Endometrial microvascular endothelial cells (primary cell): ENCODE data around the gene LRRC56. TPM values are rescaled to one million over a fixed set of nuclear protein-coding genes. Genes with fewer than 3 reads are reported as not detected.

Experiments used
- in situ Hi-C: cut with HindIII; loops from 2 replicates; pipeline ENCODE4 v1.10.0; 2017; ENCODE audit warnings: low sequenced_read_pairs, low pct_unique_long_range_greater_than_20kb; ENCODE audit errors: inconsistent ontology term
- total RNA-seq: library from RNA; depleted of rRNA; stranded (reverse); fragments of >200 nt; gene quantifications from one replicate; pipeline ENCODE4 v1.2.3, GENCODE V29; 2015; ENCODE audit errors: inconsistent ontology term

The LRRC56 gene, protein sequence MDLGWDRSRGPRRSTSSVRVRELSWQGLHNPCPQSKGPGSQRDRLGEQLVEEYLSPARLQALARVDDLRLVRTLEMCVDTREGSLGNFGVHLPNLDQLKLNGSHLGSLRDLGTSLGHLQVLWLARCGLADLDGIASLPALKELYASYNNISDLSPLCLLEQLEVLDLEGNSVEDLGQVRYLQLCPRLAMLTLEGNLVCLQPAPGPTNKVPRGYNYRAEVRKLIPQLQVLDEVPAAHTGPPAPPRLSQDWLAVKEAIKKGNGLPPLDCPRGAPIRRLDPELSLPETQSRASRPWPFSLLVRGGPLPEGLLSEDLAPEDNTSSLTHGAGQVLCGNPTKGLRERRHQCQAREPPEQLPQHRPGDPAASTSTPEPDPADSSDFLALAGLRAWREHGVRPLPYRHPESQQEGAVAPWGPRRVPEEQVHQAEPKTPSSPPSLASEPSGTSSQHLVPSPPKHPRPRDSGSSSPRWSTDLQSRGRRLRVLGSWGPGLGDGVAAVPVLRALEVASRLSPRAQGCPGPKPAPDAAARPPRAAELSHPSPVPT
- total RNA-seq, result not detected

DNA sequence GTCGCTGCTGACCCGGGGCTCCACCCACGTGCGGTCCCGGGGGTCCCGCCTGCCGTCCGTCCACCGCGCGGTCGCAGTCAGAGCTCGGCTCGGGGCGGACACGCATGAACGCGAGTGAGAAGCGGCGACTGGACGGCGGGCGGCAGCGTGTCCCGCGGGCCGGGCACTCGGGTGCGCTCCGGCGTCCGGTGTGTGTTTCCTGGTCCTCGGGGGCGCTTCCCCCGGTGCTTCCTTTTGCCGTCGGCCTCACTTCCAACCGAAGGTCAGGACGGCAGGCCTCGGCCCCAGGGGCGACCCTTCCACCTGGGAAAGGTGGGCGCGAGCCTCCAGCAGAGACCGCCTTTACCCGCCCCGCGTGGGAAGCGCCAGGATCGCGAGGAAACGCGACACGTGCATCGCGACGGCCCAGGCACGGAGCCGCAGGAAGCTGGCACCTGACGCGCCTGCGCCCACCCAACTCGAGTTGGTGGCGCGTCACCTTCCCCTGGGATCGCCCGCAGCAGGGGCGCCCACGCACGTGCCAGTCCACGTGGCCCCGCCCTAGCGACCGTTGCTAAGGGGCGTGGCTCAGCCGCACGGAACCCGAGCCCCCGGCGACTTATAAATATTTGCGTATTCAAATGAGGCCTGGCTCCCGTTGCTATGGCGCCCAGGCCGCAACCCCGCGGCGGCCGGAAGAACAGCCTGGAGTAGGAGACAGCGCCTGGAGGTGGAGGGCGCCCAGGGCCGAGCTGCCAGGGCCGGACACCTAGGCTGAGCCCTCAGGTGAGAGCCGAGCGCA lies at the start of gene LRRC56:
LRRC56 (plus strand) TSS at position 687 of the 781 bp plus-strand sequence. CDS start 3,158 bp downstream, outside the sequence.
- in situ Hi-C loops, result no loop called here

DNA sequence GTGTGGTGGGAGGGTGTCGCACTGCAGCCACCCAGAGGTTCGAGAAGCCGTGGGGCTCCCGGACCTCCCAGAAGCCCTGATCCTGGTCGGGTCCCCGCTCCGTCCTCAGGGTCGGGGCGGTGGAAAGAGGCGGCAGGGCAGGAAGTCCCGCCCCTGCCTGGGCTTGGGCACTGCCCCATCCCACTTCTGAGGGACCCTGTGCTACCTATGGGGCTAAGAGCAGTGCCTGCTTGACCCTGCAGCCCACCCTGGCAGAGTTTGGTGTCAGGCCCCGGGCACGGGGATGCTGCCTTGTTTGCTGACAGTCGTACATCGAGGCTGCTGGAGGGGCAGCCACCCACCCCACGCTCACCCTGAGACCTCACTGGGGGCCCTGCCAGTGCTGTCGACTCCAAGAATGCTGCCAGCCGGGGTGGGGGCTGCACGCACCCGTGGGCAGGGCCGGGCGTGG lies 49.7 kb upstream of the LRRC56 start:
- in situ Hi-C loops, result no loop called here

DNA sequence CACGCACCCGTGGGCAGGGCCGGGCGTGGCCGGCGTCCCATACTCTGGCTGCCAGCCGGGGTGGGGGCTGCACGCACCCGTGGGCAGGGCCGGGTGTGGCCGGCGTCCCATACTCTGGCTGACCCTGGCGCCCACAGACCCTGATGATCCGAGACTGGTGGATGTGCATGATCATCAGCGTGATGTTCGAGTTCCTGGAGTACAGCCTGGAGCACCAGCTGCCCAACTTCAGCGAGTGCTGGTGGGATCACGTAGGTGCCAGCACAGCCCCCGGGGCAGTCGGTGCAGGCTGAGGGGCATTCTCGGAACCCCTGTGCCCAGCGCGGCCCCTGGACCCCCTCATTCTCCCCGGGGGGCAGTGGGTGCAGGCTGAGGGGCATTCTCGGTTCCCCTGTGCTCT lies 49.3 kb upstream of the LRRC56 start:
- in situ Hi-C loops, result no loop called here

DNA sequence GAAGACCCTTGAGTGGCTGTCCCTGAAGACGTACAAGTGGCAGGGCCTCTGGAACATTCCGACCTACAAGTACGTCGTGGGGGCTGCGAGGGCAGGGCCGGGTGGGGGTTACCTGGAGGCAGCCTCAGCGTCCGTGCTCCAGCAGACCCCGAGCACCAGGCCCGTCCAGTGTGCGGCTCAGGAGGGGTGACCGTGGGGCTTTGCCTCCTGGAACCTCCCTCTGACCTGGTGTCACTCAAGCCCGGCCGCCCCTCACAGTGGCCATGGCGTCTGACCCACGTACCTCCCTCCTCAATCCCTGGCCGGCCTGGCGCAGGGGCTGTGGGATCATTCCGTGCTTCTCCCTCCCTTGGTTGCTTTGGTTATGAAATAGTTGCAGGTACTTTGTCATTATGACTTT lies 48.7 kb upstream of the LRRC56 start:
- in situ Hi-C loops, result no loop called here

DNA sequence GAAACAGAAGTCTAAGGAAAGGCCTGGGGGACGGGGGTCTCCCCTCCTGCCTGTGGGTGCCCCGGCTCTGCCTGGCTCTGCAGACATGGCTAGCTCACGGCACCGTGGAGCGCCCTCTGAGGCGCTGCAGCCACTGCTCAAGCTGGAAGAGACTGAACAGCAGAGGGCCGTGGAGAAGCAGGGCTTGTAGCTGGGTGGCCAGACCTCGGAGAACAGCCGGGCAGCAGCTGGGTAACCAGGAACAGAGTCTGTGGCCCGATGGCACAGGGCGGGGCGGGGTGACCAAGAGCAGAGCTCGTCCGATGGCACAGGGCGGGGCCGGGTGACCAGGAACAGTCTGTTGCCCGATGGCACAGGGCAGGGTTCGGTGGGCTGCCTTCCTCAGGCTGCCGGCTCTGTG lies 48.3 kb upstream of the LRRC56 start:
- in situ Hi-C loops, result no loop called here

DNA sequence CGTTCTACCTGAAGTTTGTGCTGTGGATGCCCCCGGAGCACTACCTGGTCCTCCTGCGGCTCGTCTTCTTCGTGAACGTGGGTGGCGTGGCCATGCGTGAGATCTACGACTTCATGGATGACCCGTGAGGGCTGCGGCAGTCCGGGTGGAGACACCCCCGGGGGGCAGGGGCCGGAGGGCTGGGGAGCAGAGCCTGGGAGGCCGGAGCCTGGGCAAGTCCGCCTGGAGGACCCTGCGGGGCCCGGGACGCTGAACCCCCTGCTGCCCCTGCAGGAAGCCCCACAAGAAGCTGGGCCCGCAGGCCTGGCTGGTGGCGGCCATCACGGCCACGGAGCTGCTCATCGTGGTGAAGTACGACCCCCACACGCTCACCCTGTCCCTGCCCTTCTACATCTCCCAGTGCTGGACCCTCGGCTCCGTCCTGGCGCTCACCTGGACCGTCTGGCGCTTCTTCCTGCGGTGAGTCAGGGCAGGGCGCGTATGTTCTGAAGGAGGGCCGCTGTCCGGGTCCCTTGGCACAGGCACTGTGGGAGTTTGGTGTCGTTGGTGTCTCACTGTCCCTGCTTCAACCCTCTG lies 47.6 kb upstream of the LRRC56 start:
- in situ Hi-C loops, result no loop called here

DNA sequence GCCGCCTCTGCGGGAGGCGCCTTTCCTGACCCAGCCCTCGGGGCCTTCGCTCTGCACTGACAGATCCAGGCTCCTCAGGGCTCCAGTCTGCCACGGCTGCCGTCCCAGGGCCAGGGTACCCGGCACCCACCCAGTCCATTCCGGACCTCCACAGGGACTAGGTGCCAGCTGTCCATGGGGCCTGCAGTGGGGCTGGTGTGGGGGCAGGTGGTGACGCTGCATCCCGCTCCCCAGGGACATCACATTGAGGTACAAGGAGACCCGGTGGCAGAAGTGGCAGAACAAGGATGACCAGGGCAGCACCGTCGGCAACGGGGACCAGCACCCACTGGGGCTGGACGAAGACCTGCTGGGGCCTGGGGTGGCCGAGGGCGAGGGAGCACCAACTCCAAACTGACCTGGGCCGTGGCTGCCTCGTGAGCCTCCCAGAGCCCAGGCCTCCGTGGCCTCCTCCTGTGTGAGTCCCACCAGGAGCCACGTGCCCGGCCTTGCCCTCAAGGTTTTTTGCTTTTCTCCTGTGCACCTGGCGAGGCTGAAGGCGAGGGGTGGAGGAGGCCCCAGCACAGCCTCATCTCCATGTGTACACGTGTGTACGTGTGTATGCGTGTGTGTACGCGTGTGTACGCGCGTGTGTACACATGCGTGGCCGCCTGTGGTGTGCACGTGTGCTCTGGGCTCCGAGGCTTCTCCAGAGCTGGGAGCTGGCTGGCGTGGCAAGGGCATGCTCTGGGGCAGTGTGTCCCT lies 47.0 kb upstream of the LRRC56 start:
- in situ Hi-C loops, result no loop called here

DNA sequence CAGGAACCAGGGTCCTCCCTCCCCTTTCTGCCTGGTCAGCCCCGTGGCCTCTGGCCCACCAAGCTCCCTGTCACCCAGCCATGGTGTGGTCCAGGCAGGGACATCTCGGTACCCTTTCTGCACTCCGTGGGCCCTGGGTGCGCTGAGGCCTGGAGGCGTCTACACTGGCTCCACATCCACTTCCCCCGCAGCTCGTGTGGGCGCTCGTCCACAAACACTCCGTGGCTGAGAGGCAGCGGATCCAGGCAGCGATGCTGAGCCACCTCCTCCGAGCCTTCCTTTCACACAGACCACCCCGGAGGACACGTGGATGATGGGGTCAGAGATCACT lies 46.4 kb upstream of the LRRC56 start:
- in situ Hi-C loops, result no loop called here

DNA sequence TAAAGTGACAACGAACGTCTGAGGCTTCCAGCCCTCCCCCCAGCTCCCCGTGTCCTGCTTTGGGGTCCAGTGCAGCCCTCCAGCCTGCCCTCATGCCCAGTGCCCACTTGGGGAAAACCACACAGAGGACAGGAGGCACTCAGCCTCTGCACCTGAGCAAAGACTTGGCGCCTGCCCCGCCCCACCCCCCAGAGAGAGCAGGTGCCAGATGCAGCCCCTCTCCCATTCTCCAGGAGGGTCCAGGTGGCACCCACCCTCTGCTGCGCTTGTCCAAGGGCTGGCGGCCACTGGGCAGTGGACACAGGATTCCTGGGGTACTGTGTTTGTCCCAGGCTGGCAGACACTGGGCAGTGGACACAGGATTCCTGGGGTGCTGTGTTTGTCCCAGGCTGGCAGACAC lies 46.0 kb upstream of the LRRC56 start:
- in situ Hi-C loops, result no loop called here

DNA sequence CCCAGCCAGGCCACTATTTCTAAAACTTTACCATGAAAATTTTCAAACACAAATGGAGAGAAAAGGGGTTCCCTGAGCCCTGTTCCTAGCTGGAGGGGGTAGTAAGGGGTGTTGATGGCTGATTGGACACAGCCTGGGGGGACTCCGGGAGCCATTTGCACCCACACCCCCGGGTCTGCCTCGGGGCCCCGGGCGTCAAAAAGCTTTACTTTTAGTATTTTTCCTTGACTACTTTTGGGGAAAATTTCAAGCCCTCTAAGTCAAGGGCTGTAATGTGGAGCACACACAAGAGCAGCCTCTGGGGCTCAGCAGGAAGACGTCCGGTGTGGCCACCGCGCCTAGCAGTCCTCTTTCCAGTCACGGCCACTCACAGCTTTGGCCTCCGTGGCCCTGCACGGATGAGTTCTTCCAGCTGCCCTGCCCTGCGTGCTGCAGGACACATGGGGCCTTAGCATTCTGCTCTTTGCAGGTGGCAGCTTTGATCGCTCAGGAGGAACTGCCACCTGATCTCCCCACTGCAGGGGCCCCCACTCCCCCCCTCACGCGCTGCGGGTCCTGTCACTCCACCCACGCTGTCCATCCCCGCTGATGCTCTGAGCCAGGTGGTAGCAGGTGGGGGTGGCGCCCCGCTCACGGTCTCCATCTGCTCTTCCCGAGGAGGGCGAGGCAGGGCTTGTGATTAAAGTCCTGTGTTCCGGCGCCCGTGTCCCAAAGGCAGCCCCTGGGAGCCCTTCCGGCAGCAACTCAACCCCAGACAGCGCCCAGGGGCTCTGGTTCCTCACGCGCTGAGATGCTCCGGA lies 44.7 kb upstream of the LRRC56 start:
- in situ Hi-C loops, result no loop called here

DNA sequence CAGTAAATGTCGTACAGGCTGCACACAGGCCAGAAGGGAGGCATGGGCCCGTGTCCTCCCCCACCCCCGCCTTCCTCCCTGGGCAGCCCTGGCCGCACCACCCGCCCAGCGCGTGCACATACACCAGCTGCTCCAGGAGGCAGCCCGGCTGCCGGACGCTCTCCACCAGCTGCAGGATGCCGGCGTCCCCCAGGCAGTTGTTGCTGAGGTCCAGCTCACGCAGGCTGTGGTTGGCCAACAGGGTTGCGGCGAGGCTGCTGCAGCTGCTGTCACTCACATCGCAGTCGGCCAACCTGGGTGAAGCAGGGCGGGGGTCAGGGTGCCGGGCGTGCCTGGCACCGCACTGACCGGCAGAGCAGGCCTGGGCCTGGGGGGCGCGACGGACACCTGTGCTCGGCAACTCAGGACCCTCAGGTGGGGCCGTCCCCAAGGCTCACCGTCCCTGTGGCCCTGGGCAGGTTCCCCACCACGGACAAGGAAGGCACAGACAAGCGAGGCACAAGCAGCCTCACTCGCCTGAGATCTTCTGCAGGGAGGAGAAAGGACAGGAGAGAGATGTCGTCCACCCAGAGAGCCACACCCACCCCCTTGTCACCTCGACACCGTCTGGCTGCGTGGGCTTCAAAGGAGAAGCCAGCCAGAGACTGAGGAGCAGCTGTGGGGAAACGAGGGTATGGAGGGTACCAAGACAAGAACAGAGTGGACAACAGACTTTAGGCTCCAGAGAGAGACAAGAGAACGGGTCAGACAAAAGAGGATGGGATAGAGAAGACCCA lies 42.4 kb upstream of the LRRC56 start:
- in situ Hi-C loops, result no loop called here

DNA sequence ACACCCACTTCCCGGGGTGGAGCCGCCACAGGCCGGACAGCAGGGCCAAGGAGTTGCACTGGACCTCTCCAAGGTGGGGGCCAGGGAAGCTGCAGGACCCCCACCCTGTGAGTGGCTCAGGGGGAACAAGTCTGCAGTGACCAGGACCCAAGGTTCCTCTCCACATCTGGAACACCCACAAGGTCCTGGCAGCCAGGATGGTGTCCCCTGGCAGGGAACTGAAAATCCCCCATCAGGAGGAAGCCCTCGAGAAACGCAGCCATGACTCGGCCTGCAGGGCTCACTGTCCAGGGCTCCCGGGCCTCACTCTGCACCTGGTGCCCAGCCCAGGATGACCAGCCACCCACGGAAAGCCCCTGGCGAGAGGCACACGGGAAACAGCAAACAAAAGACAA lies 41.8 kb upstream of the LRRC56 start:
- in situ Hi-C loops, result no loop called here

DNA sequence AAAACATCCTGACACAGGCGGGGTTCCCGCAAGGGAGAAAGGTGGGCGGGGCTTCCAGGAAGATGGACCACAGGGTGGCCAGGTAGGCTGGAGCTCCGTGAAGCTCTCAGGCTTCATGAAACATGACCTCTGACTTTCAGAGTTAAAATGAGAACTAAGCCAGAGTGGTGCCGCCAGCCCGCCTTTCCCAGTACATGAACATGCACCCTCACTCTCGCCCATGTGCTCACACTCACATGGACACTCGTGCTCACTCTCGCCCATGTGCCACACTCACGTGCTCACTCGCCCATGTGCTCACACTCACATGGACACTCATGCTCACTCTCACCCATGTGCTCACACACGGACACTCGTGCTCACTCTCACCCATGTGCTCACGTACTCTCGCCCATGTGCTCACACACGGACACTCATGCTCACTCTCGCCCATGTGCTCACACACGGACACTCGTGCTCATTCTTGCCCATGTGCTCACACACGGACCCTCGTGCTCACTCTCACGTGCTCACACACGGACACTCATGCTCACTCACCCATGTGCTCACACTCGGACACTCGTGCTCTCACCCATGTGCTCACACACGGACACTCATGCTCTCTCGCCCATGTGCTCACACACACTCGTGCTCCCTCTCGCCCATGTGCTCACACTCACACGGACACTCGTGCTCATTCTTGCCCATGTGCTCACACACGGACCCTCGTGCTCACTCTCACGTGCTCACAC lies 40.3 kb upstream of the LRRC56 start:
- in situ Hi-C loops, result no loop called here

DNA sequence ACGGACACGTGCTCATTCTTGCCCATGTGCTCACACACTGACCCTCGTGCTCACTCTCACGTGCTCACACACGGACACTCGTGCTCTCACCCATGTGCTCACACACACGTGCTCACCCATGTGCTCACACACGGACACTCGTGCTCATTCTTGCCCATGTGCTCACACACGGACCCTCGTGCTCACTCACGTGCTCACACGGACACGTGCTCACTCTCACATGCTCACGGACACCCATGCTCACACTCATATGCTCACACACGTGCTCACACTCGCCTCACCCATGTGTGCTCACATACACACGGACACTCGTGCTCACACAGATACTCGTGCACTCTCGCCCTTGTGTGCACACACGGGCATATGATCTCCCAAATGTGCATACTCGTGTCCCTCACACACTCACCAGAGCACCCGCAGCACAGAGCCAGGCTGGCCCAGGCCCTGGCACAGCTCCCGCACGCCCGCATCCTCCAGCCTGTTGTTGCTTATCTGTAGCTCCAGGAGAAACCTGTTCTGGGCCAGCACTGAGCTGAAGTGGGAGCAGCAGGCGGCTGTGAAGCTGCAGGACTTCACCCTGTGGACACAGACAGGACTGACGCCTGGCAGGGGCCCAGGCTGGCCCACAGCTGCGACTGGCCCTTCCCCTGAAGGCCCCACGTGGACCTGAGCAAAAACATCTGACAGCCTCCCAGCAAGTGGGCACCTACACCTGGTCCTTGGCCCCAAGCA lies 39.6 kb upstream of the LRRC56 start:
- in situ Hi-C loops, result no loop called here

DNA sequence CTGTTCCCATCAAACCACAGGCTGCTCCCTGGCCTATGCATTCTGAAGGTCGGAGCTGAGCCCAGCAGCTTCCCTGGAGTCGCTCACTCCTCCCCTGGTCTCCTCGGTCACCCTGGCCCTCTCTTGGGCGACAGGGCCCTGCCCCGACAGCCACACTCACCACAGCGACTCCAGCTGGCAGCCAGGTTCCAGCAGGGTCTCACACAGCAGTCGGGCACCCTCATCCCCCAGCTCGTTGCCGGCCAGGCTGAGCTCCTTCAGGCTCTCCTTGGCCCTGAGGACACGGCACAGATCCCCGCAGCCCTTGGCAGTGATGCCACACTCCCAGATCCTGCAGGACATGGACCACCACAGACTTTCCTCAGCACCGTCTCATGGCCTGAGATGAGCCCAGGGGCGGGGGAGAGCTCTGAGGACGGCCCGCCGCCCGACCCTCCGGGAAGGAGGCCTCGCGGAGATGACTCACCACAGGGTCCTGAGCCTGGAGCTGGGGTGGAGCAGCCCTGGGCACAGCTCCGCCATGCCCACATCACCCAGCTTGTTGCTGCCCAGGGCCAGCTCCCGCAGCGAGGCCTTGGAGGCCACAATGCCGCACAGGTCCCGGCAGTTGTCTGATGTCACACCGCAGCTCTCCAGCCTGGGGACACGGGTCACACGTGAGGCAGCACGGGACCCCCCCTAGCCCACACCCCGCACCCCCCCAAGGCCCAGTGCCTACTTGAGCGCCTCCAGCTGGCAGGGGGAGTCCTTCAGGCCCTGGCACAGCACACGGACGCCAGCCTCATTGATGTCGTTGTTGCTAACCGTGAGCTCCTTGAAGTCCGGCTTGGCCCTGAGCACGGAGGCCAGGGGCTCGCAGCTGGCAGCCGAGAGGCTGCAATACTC lies 38.8 kb upstream of the LRRC56 start:
- in situ Hi-C loops, result no loop called here
